Vagina (tissue), 2 donors: ENCODE data around the gene MBOAT2.

Source experiments
- POLR2A ChIP-seq, 2 donors: fragments of 450-650 bp; IDR thresholded peaks; one replicate each; pipeline ENCODE4 v1.6.1; 2017; ENCODE audit warnings: antibody characterized with exemption in 2 of 2, mild to moderate bottlenecking in 2 of 2, moderate library complexity in 2 of 2
- POLR2AphosphoS5 ChIP-seq, 2 donors: sonication (generic); formaldehyde crosslinking; IDR thresholded peaks; one replicate each; pipeline ENCODE4 v1.9.0; 2017; ENCODE audit warnings: antibody characterized with exemption in 2 of 2, mild to moderate bottlenecking in 2 of 2, low read depth in 1 of 2; ENCODE audit not compliant: insufficient read depth in 1 of 2
- TF ChIP-seq, protein P1 (sequence below), 3 experiments: fragments of 450-650 bp in 2 of 3; fragments of 200-600 bp in 1 of 3; sonication (generic) in 1 of 3; IDR thresholded peaks; one replicate each; pipeline ENCODE4 v1.5.1; 2017 to 2019; ENCODE audit warnings: antibody characterized with exemption in 3 of 3, mild to moderate bottlenecking in 2 of 3, moderate library complexity in 2 of 3

DNA sequence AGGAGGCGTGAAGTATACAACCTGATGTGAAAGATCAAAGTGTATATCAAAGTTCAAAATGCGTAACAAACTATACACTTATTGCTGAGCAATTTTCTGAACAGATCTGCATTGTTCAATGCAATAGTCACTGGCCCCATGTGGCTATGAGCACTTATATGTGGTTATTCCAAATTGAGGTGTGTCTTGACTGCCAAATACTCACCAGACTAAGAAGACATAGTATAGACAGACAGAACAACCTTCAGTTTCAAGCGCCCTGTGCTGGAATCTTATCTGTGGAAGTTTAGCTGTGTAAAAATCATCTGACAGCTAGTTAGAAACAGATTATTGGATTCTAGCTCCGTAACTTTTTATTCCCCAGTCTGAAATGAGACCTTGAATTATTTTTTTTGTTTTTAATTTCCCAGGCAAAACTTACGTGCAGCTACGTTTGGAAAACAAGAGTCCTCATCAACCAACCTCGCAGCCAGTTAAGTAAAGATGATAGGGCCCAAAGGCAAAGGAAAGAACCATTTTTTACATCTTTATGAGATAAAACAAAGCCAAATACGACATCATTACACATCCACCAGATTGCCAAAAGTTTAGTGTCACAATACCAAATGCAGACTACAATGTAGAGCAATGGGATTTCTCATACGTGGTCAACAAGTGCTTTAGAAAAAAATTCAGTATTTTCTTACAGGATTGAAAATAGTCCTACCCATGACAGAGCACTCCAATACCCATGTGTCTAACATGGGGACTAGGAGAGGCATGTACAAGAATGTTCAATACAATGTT is 37.2 kb downstream of the MBOAT2 start:
- TF ChIP-seq, protein P1, sequence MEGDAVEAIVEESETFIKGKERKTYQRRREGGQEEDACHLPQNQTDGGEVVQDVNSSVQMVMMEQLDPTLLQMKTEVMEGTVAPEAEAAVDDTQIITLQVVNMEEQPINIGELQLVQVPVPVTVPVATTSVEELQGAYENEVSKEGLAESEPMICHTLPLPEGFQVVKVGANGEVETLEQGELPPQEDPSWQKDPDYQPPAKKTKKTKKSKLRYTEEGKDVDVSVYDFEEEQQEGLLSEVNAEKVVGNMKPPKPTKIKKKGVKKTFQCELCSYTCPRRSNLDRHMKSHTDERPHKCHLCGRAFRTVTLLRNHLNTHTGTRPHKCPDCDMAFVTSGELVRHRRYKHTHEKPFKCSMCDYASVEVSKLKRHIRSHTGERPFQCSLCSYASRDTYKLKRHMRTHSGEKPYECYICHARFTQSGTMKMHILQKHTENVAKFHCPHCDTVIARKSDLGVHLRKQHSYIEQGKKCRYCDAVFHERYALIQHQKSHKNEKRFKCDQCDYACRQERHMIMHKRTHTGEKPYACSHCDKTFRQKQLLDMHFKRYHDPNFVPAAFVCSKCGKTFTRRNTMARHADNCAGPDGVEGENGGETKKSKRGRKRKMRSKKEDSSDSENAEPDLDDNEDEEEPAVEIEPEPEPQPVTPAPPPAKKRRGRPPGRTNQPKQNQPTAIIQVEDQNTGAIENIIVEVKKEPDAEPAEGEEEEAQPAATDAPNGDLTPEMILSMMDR (IDR thresholded peaks at IDR 0.05) = no peak
- TF ChIP-seq POLR2A (IDR thresholded peaks at IDR 0.05) (no peak), POLR2AphosphoS5 (IDR thresholded peaks at IDR 0.05; ENCODE audit: insufficient read depth in 1 of 2, low read depth in 1 of 2) (no peak)
